Fibroblast of skin of right quadriceps (primary cell): ENCODE results near the gene HIGD1C.
"Not testable (repeated sequence)": the region's sequence is repeated elsewhere in the genome, so short reads cannot be mapped to it uniquely, and the experiment has no call there.

Experiments used
- DNase-seq: peaks from one replicate; pipeline ENCODE4 v3.0.0-alpha.2; 2013

The HIGD1C gene

DNA sequence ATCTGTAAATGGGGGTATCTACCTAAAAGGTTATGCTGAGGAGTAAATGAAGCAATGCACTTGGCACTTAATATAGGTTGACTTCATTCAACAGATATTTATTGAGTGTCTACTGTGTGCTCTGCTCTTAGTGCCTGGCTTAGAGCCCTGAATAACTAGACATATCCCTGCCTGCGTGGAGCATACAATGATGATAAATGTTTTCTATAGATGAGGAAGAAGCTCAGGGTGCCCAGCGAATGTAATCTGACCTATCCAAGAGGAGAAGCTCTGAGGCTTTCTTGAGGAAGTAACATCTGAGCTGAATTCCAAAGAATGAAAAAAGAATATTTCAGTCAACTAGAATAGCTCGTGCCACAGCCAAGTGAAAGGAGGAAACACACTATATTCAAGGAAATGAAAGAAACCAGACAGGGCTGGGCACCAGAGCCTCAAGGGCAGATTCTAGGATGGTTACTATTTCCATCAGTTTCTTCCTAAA is 17.9 kb upstream of the HIGD1C start:
- no peak for DNase-seq

DNA sequence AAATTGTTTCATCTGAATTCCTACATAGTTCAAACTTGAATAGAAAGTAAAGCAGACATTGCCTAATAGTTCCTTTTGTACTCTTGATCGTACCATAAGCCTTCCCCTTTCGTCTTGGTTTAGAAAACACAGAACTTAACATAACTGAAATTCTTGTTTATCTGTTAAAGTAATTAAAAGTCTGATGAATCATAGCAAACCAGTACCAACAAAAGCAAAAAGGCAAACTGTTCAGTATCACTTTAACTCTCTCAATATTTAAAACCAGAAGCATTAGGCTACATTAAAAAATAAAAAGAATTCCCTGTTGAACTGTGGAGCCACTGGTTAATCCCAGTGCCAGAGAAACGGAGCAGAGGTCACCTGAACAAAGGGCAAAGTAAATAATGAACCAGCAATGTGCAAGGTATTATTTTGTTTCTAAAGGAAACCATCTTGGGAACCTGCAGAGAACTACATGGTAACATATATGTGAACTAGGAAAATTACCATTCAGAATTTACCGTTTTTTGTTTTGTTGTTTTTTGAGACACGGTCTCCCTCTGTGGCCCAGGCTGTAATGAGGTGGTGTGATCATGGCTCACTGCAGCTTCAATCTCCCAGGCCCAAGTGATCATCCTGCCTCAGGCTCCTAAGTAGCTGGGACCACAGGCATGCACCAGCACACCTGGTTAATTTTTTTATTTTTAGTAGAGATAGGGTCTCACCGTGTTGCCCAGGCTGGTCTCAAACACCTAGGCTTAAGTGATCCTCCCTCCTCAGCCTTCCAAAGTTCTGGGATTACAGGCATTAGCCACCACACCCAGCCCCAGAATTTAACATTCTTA is 17.1 kb upstream of the HIGD1C start:
- DNase-seq: peak; percentile 34

DNA sequence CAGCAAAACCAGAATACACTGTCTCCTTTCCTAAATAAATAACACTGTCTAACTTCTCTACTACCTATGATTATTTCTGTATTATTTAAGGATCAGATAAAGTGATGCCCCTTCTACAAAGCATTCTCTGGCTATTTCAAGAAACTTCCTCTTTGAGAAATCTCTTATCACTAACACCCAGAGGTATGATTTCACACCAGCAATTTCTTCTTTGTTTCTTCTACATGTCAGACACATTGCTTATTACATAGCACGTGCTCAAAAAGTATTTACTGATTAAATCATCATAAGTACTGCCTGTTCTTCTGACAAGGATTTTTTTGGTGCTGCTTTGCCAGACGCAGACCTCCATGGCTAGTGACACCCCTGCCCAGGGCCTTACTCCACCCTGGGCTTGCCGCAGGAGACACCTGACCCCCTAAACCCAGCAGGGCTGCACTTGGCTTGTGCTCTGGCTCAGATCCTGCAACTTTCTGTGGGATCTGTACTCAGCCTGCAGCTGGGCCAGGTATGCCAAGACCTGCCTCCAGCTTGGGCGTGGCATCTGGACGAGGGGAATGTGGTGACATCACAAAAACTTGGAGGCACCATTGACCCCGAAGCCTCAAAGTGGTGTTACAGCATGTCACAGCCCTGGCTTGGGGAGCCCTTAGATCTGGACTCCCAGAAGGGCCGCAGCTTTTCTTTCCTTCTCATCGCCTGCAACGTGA is 15.4 kb upstream of the HIGD1C start:
- DNase-seq: no peak

DNA sequence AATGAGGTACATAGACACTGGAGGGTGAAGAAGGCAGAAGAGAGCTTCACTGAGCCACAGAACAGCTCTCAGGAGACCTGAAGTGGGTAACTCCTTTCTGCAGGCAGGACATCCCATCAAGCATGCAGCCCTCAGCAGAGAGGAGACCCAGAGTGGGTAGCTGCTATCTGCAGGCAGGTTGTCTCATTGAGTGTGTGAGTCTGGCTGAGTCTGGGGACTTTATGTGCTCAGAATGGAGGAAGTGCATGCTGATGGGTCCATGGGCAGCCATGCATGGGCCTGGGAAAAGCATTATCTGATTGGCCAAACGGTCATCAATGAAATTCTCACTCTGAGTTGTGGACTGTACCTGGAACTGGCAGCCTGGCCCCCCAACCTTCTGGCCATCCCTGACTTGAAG is 14.7 kb upstream of the HIGD1C start:
- DNase-seq: no peak

DNA sequence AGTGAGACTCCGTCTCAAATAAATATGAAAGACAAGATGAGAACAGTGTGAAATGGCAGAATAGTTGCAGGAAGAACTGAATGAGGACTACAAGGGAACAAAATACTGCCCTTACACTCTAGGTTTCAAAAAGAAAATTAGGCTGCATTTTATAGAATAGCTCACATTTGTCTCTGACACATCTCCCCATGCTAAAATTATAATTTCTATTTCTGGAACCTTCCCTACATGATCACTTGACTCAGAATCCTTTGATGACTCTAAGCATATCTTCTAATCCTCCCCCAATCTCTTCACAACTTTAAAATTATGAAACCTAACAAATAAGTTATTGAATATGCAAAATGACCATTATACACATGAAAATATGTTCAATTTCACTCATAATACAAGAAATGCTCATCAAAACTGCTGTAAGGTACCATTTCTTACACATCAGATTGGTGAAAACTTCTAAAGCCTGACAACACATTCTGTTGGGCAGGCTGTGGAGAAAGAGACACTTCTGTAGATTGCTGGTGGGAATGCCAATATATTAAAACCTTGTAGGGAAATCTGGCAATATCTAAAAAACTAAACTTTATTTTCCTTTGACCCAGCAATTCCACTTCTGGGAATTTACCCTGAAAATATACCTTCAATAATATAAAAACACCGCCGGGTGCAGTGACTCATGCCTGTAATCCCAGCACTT is 4.3 kb upstream of the HIGD1C start:
- DNase-seq: no peak

DNA sequence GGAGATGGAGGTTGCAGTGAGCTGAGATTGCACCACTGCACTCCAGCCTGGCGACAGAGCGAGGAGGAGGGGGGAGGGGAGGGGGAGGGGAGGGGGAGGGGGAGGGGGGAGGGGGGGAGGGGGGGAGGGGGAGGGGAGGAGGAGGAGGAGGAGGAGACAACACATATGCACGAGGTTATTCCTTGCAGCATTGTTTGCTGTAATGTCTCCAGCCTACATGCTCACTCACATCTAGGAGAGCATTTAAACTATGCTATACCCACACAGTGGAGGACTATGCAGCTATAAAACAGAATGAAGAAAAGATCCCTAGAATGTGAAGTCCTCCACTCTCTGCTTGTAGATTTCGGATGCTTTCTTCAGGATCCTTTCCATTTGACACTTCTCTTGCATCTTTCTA is 3.5 kb upstream of the HIGD1C start:
- no peak for DNase-seq

DNA sequence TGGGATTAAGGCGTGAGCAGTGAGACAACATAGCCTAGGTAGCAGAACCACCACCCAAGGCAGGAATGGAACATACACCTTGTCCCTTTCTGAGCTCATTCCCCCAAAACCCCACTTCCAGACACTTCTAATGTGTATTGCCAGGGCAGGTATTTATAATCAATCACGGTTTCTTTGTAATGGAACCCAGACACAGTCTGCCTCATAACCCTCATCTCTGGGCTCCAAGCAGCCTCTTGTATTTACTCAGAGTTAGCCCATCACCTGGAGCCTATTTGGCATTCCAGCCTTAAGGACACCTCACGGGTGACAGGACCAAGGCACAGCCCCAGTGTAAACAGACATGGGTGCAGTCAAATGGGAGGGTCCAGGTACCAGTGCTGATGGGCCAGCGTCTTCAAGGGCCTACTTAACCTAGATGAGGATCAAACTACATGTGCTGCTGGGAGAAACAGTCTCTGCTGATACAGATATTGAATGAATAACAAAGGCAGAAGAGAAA is 2.5 kb upstream of the HIGD1C start:
- DNase-seq: no peak

DNA sequence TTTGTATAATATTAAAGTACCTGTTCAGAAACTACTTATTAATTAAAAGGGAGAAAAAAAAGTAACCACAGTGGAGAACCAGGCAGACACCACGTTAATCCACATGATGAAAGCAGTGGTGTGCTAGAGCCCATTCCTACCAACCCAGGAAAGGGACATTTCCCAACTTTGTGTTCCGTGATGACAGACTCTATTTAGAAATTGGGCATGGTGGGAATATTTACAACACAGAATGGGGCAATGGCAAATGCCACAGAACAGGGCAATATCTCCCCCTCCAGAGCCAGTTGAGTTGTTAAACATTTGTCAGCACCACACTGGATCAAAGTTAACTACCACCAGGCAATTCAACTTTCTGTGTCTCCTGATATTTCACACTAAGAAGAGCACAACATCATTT is 1.2 kb upstream of the HIGD1C start:
- no peak for DNase-seq

DNA sequence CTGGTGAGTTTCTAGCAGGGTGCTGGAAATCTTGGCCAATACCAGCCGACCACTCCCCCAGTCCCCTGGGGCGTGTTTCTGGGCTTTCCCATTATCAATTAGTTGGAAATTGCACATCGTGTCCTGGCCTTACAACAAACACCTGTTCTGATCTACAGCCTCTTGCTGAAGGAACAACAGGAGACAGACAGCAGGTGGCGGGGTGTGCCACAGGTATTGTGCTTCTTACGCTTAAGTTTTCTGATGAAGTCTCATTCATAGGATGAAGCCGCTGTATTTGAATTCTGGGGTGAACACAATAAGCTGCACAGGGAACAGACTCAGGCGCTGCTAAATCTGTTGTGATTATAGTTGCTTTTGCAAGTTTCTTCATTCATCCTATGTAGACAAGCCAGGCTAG is 703 bp downstream of the HIGD1C start:
- no peak for DNase-seq

DNA sequence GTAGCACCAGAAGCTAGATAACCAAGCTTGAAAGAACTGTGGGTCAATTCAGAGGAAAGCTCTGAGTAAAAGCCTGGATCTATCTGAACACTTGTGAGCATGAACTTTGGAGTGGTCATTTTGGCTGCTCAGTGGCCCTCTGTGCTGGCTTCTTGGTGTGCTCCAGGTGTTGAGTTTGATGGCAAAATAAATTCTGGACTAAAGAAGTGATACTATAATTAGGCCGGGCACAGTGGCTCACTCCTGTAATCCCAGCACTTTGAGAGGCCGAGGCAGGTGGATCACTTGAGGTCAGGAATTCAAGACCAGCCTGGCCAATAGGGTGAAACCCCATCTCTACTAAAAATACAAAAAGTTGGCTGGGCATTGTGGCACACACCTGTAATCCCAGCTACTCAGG is 2.4 kb downstream of the HIGD1C start:
- not testable (repeated sequence) for DNase-seq

DNA sequence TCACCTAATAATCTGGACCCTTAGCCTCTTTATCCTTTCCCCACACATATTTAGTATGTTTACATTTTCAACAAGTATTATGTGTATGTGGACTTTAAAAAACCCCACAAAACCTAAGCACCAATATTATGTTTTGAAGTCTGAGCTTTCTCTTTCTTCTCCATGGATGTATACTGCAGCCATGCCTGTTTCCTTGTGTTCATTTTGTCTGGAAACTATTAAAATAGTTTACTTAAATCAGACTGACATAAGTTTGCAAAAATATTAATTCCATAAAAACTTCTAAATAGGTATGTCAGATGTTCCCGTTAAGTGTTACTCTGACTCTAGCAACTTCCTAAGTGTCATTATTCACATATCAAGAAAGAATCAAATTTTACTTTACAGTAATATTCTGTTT is 2.9 kb downstream of the HIGD1C start:
- DNase-seq: no peak

DNA sequence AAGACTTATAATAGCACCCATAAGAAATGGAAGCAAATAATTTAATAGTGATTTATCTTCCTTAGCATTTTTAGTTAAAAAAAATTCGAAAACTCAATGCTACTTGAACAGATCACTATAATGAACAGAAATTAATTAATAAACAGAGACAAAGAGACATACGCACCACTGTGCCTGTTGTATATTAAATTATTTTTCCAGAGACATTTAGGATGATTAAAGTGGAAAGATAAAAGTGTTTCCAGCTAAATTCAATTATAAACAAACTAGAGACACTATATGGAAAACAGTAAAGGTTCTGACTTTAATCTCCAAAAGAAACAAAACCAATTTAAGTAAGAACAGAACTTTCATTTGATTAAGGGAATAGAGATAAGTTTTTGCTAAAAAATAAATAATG is 3.4 kb downstream of the HIGD1C start:
- no peak for DNase-seq

DNA sequence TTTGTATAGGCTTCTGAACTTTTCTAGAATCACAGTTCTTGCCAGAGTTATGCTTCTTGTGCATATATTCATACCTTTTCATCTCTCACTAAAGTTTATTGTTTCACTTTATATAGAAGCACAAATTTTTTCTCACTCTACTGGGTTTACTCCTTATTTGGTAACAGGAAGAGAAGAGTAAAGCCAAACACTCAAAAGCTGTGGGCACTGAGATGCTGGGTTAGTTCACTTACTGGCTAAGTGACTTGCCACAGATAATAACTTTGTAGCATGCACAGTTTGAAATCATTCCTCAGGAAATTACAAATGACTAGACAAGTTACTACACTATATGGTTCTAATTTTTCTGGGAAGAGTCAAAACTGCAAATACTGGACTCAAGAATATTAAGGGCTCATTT is 7.8 kb downstream of the HIGD1C start:
- peak; percentile 6 for DNase-seq

DNA sequence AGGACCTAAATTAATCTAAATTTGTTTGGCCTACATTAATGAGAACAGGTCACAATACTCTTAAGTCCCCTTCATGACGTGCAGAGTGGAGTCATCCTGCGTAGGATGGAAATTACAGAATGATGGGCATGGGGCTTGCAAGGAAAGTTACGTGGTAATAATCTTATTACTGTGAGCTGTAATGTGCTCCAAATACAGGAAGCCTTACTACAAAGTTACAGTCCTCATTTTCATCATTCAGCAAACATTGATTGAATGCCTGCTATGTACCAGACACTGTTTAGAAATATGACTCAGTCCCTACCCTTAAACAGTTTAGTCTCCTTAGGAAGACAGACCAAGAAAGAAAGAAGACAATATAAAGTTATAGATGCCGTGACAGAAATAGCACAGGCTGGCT is 9.4 kb downstream of the HIGD1C start:
- no peak for DNase-seq

DNA sequence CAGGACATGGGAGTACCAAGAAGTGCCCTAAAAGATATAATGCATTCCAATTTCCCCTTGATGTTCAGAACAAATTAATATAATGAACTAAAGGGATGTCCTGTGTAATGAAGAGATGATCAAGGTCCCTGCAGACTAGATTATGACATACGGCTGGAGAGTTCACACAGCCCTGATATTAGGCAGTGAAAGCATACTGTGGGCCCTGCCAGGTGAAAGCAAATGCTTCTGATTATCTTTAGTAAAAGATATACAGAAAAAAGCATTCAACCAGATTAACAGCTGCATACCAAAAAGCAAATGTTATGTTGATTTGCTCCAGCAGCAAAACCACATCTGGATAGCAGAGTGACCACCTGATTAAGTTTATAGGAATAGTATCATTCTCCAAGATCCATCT is 12.1 kb downstream of the HIGD1C start:
- no peak for DNase-seq

DNA sequence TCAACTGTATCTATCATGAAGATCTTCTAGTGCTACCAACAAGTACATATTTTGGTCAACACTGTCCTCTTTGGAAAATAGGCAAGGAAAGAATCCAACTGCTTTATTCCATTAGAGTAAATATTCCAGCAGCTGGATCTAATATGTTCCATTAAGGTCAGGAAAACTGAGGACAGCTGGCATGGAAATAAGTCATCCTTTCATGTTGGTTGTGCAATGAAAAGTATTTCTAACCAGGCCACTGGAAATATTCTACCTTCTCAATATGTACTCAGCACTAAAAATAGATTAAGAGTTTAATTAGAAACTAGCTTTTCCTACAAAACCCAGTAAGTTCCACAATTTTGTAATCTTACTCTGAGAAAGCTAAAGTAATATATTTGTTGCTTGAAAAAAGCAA is 19.6 kb downstream of the HIGD1C start:
- peak; percentile 27 for DNase-seq

DNA sequence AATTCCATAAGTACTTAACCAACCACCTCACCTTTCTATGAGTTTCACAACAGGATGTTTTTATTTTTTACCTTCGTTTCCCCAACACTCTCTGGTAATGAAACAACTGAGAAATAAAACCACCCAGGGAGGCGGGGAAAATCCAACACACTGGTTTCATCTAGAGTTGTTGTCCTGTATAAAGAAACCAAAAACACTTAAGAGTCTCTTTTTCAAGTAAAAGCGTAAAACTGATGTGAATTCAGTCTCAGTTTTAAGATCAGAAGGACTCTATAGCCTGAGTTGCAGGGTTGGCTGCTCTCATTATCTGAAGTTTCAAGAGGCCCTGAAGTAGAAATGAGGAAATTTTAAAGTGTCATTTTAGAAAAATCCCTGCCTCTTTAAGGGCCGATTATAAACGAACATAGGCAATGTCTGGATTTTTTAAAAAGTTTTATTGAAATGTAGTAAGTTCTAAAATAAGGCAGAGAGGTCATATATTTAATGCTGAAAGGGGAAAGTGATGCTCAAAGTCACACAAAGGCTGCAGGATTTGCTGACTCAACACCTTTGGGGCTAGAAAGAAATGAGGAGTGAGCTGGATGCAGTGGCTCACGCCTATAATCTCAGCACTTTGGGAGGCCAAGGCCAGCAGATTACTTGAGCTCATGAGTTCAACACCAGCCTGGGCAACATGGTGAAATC is 27.2 kb downstream of the HIGD1C start:
- DNase-seq: no peak

DNA sequence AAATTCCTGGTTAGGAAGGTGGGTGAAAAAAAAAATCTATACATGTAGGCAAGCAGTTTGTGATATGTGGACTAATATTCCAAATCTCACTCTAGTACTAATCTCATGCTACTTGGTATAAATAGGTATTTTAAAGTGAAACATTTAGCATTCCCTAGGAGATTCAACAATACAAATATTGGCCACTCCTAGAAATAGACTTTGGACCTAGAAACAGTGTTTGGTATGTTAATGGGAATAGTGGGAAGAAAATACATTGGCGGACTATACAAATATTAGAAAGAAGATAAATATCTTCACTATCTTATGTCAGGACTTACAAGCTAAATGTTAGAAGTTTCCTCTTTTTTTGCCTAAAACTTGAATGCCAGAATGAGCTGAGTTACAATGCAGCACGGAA is 28.2 kb downstream of the HIGD1C start:
- DNase-seq: no peak

DNA sequence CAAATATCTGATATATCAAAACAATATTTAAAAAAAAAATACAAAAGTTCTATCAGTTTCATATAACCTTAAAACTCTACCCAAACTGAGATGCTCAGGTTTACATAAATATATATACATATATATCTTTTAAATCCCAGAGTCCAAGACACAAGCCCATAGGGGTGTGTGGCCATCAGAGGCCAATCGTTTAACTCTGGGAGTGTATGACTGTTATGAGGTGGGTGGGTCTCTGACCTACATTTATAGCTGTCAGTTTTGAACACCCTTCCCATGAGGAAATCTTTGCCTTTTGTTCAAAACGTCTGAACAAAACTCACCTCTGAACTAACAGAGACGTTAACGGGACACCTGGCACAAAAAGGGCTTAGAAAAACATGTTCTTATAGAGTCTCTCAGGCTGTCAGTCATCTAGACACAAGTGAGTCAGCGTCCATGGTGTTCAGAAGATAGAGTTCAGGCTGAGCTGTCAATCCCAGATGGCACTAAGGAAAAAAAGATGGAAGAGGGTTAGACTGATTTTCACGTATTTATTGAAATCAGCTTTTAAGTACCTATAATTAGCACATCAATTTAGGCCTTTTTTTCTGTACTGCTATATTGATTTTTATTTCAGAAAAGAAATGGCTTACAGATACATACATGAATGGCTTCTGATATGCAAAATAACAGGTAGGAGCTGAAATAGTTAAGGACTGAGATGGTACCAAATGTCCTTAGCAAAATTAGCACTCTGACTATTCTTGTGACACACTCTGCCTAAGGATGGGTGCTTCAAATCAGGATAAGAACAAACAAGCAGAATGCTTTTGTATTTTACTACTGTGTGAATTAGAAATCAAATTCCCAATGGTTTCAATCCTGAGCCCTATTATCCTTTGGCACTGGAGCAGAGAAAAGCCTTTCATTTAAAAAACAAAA is 29.2 kb downstream of the HIGD1C start:
- no peak for DNase-seq

DNA sequence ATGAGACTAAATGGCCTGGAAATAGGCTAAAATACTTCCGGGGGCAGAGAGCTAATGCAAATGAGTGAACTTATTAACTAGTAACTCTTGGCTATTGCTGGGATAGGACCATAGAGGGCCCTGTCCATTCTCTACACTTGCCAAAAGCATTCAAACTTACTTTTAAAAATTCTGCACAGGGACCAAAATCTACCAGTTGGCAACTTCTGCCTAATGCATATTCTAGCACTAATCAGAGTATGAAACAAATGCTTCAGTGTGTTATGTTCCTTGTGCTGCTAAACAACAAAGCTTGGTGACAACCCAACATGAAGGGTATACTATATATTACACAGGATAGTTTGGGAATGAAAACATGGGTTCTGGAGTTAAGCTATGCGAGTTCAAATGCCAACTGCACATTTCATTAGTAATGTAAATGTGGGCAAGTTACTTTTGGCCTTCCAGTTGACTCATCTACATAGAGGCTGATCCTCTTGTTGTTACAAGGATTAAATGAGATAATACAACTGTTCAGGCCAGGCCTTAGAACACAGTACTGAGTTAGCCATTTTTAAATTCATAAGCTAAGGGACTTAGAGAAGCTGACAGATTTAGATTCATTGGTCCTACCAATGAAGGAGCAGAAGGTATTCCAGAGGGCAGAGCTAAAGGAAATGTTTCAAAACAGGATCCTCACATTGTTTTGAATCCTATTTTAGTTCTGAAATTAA is 32.4 kb downstream of the HIGD1C start:
- peak; percentile 39 for DNase-seq

DNA sequence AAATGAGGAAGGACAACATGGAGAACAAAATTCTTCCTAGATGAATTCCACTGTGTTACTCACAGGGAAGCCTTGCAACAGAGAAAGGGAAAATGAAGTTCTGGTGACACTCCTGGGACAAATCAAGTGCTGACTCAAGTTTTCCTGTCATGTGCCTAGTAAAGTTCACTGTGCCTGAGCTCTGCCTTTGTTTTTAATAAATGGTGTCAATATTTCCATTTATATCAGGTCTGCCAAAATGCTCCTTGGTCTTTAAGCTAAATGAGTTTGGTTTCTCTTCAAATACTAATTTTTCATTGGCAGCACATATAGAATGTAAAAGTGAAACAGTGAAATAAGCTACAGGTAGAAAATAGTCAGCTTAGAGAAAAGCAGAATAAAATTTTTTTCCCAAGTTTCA is 33.0 kb downstream of the HIGD1C start:
- peak; percentile 78 for DNase-seq
